Thyroid gland (tissue), 4 donors: ENCODE measurements around the gene C17orf107. TPM values are rescaled to one million over a fixed set of nuclear protein-coding genes. Genes with fewer than 3 reads are reported as not detected.

Source experiments
- DNase-seq, 2 donors: peaks; one replicate each; pipeline ENCODE4 v3.0.0-alpha.2; 2019
- H3K27ac ChIP-seq, 3 donors: fragments of 200-600 bp; sonication (generic); 1 replicate in 2 of 3; 2 replicates in 1 of 3; pipeline ENCODE4 v1.5.1; 2016 to 2019; ENCODE audit warnings: mild to moderate bottlenecking in 1 of 3, moderate library complexity in 1 of 3
- H3K27me3 ChIP-seq: fragments of 200-600 bp; sonication (generic); one replicate; pipeline ENCODE4 v1.5.1; 2019
- H3K36me3 ChIP-seq, 2 donors: fragments of 200-600 bp; sonication (generic); one replicate each; pipeline ENCODE4 v1.5.1; 2016 to 2019
- H3K4me1 ChIP-seq, 2 donors: fragments of 200-600 bp; sonication (generic); one replicate each; pipeline ENCODE4 v1.5.1; 2017 to 2019
- H3K4me3 ChIP-seq, 3 donors: fragments of 200-600 bp; sonication (generic); replicated peaks in 1 of 3; 1 replicate in 2 of 3; 2 replicates in 1 of 3; pipeline ENCODE4 v1.5.1; 2016; ENCODE audit warnings: mild to moderate bottlenecking in 1 of 3
- H3K9me3 ChIP-seq: fragments of 200-600 bp; sonication (generic); one replicate; pipeline ENCODE4 v1.5.1; 2017
- CTCF ChIP-seq, 6 experiments: fragments of 200-600 bp in 3 of 6; fragments of 450-650 bp in 3 of 6; sonication (generic) in 3 of 6; IDR thresholded peaks; one replicate each; pipeline ENCODE4 v1.5.1; 2016 to 2019; ENCODE audit warnings: antibody characterized with exemption in 6 of 6, mild to moderate bottlenecking in 2 of 6, inconsistent platforms in 1 of 6, moderate library complexity in 1 of 6
- POLR2A ChIP-seq, 2 donors: fragments of 450-650 bp; IDR thresholded peaks; one replicate each; pipeline ENCODE4 v1.6.1; 2017; ENCODE audit warnings: antibody characterized with exemption in 2 of 2, mild to moderate bottlenecking in 2 of 2, moderate library complexity in 1 of 2
- WGBS, 2 donors: methylation state at CpG; one replicate each; pipeline ENCODE4 v1.1.5; 2017; 5-methylcytosine and 5-hydroxymethylcytosine counted together
- intact Hi-C: fragments of 100-400 bp; cut with DNase I; formaldehyde crosslinking; loops from one replicate; pipeline ENCODE4 v1.15.1; 2023
- total RNA-seq, 4 donors: library from RNA; depleted of rRNA; stranded (reverse); fragments of >200 nt; gene quantifications; one replicate each; pipeline ENCODE4 v1.2.3, GENCODE V29; 2016

C17orf107 gene
- total RNA-seq, 4 donors from 2014 or later = 0.33 to 1.9 (median 1.3) TPM

GRCh38 chr17:4946312-4946976 lies 47.1 kb downstream of the C17orf107 start:
- H3K36me3 ChIP-seq = peaks cover 7% of the 10 kb centered on the region in 2 donors
- no peak for DNase-seq
- 33 to 47% methylated on average over 11 to 16 of the region's 16 CpGs for WGBS, 2 donors

GRCh38 chr17:4947010-4947410 lies 47.7 kb downstream of the C17orf107 start:
- peak overlapping the region in 1 of 3 donors; percentile 98 for H3K4me3 ChIP-seq
- TF ChIP-seq CTCF (IDR thresholded peaks at IDR 0.05) = no peak
- peaks cover 12 to 44% of the 10 kb centered on the region in 2 donors for H3K4me1 ChIP-seq
- no peaks in the 10 kb centered on the region for H3K27me3 ChIP-seq
- peaks cover 7% of the 10 kb centered on the region in 2 donors for H3K36me3 ChIP-seq
- H3K9me3 ChIP-seq = no peaks in the 10 kb centered on the region
- DNase-seq = no peak
- intact Hi-C loops = no loop called here
- H3K27ac ChIP-seq = peak overlapping the region; percentile 91 to 94 (median 94)
- WGBS, 2 donors = 7 to 9% methylated on average over 7 of the region's 7 CpGs

More at GRCh38 chr17:4946312-4946976, 47.1 kb downstream of the C17orf107 start:
- H3K9me3 ChIP-seq = no peaks in the 10 kb centered on the region
- H3K4me3 ChIP-seq = peak overlapping the region in 1 of 3 donors; percentile 98
- peaks cover 12 to 40% of the 10 kb centered on the region in 2 donors for H3K4me1 ChIP-seq
- peak overlapping the region in 1 of 3 donors; percentile 94 for H3K27ac ChIP-seq
- H3K27me3 ChIP-seq = no peaks in the 10 kb centered on the region
- TF ChIP-seq POLR2A (IDR thresholded peaks at IDR 0.05) = no peak
- no peak for TF ChIP-seq CTCF (IDR thresholded peaks at IDR 0.05)
- intact Hi-C loops = no loop called here

GRCh38 chr17:4947411-4948165 lies 48.3 kb downstream of the C17orf107 start:
- Histone ChIP-seq H3K27ac (peak overlapping the region; percentile 91 to 94 (median 94)), H3K9me3 (no peaks in the 10 kb centered on the region), H3K4me1 (peaks cover 12 to 50% of the 10 kb centered on the region in 2 donors), H3K36me3 (peaks cover 7% of the 10 kb centered on the region in 2 donors), H3K27me3 (no peaks in the 10 kb centered on the region), H3K4me3 (peak overlapping the region; percentile 98 to 99 (median 99))
- intact Hi-C loops = no loop called here
- WGBS, 2 donors = 0 to 1% methylated on average over 9 to 13 of the region's 56 CpGs
- TF ChIP-seq POLR2A (IDR thresholded peaks at IDR 0.05) = no peak
- no peak for TF ChIP-seq CTCF (IDR thresholded peaks at IDR 0.05)
- peak; percentile 55 for DNase-seq

GRCh38 chr17:4948166-4948930 lies 49.0 kb downstream of the C17orf107 start, which contains the start of gene PFN1:
Gene PFN1 (minus strand): TSS chr17:4948530. CDS start chr17:4948394, 136 bp downstream.
- peak within 1 kb of the TSS; percentile 98 to 99 (median 99) for H3K4me3 ChIP-seq
- TF ChIP-seq POLR2A (IDR thresholded peaks at IDR 0.05) (peak; percentile 70 to 77), CTCF (IDR thresholded peaks at IDR 0.05) (no peak)
- H3K36me3 ChIP-seq = peaks cover 0 to 7% of the 10 kb centered on the region in 2 donors
- peaks cover 19 to 57% of the 10 kb centered on the region in 2 donors for H3K4me1 ChIP-seq
- no peaks in the 10 kb centered on the region for H3K9me3 ChIP-seq
- intact Hi-C loops = no loop called here
- 0% methylated on average over 17 to 28 of the region's 59 CpGs for whole genome bisulfite sequencing, 2 donors
- DNase-seq = peak; percentile 90 to 92
- peak within 1 kb of the TSS; percentile 91 to 98 (median 94) for H3K27ac ChIP-seq
- no peaks in the 10 kb centered on the region for H3K27me3 ChIP-seq
